NCI-H774 (cell line): Measurements from ENCODE around the gene OPN4.
"Not testable (repeated sequence)": the region's sequence is repeated elsewhere in the genome, so short reads cannot be mapped to it uniquely, and the experiment has no call there.

Experiments
- DNase-seq: peaks from one replicate; lab custom pipeline; 2025; lab: John Stamatoyannopoulos, UW

Gene OPN4

GRCh38 chr10:86654411-86655172 lies at the start of gene OPN4:
Gene OPN4, plus strand, starts transcription at chr10:86654547. Its CDS starts 237 bp downstream, at chr10:86654784.
- no peak for DNase-seq

GRCh38 chr10:86607674-86608073 lies 46.7 kb upstream of the OPN4 start:
- no peak for DNase-seq

- no peak for DNase-seq
Observed at GRCh38 chr10:86609920-86610319, 44.4 kb upstream of the OPN4 start.

GRCh38 chr10:86611386-86611785 lies 43.0 kb upstream of the OPN4 start:
- no peak for DNase-seq

- DNase-seq = no peak
Observed at GRCh38 chr10:86613096-86613495, 41.3 kb upstream of the OPN4 start.

GRCh38 chr10:86613905-86614304 lies 40.4 kb upstream of the OPN4 start:
- DNase-seq = no peak

- DNase-seq = no peak
Observed at GRCh38 chr10:86614853-86615252, 39.5 kb upstream of the OPN4 start.

GRCh38 chr10:86617278-86617677 lies 37.1 kb upstream of the OPN4 start:
- not testable (repeated sequence) for DNase-seq

- no peak for DNase-seq
Observed at GRCh38 chr10:86628311-86628710, 26.0 kb upstream of the OPN4 start.

GRCh38 chr10:86630079-86630478 lies 24.3 kb upstream of the OPN4 start:
- no peak for DNase-seq

GRCh38 chr10:86632009-86632800 lies 22.1 kb upstream of the OPN4 start:
- no peak for DNase-seq

GRCh38 chr10:86632951-86633350 lies 21.4 kb upstream of the OPN4 start:
- DNase-seq = no peak

- DNase-seq = no peak
Observed at GRCh38 chr10:86635402-86635801, 18.9 kb upstream of the OPN4 start.

GRCh38 chr10:86636311-86636710 lies 18.0 kb upstream of the OPN4 start:
- no peak for DNase-seq

GRCh38 chr10:86642021-86642420 lies 12.3 kb upstream of the OPN4 start:
- no peak for DNase-seq

- no peak for DNase-seq
Observed at GRCh38 chr10:86642499-86642898, 11.8 kb upstream of the OPN4 start.

- no peak for DNase-seq
Observed at GRCh38 chr10:86644152-86644793, 10.1 kb upstream of the OPN4 start.

- DNase-seq = no peak
Observed at GRCh38 chr10:86644794-86645445, 9.4 kb upstream of the OPN4 start.

- not testable (repeated sequence) for DNase-seq
Observed at GRCh38 chr10:86645621-86646165, 8.7 kb upstream of the OPN4 start.

GRCh38 chr10:86646532-86646931 lies 7.8 kb upstream of the OPN4 start:
- no peak for DNase-seq

GRCh38 chr10:86646933-86647332 lies 7.4 kb upstream of the OPN4 start:
- DNase-seq = no peak
